ENCODE measurements around the gene GPC5.

DNA sequence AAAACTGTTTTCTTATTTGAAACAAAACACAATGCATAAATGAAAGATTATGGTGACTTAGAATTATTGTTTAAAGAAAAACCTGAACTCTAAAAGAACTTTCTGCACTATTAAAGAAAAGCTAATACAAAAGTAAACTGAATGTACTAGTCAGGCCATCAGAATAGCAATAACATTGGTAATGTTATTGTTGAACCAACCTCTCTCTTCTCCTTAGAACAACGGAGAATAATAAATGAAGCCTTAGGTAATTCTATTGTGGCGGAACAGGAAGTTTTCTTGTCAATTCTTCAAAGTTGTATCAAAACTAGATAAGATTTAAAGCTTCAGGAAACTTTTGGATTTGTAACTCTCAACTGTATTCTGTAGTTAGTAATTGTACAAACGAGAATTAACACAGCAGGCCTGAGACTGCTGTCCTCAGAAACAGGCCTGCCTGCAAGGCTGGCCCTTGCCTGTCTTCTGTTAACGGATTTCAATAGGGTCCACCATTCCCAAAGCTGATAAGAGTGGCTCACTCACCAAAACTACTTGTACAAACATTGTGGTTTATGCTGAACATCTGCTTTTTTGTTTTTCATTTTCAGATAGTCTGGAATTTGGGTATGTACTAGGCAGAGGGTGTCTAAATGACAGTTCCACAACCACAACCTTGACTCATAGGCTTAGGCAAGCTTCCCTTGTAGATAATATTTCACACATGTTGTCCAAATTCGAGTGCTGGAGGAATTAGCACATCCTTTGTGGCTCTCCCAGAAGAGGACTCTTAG, 825.8 kb downstream of the GPC5 start:
- TF ChIP-seq, protein P1, sequence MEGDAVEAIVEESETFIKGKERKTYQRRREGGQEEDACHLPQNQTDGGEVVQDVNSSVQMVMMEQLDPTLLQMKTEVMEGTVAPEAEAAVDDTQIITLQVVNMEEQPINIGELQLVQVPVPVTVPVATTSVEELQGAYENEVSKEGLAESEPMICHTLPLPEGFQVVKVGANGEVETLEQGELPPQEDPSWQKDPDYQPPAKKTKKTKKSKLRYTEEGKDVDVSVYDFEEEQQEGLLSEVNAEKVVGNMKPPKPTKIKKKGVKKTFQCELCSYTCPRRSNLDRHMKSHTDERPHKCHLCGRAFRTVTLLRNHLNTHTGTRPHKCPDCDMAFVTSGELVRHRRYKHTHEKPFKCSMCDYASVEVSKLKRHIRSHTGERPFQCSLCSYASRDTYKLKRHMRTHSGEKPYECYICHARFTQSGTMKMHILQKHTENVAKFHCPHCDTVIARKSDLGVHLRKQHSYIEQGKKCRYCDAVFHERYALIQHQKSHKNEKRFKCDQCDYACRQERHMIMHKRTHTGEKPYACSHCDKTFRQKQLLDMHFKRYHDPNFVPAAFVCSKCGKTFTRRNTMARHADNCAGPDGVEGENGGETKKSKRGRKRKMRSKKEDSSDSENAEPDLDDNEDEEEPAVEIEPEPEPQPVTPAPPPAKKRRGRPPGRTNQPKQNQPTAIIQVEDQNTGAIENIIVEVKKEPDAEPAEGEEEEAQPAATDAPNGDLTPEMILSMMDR (IDR thresholded peaks at IDR 0.05; ENCODE audit: low read length), result no peak
- TF ChIP-seq EZH2 (IDR thresholded peaks at IDR 0.05; ENCODE audit: borderline replicate concordance, low read length), result no peak

All from OCI-LY1 (cell line).